ENCODE measurements around the gene DTNBP1.

Gene DTNBP1

DNA sequence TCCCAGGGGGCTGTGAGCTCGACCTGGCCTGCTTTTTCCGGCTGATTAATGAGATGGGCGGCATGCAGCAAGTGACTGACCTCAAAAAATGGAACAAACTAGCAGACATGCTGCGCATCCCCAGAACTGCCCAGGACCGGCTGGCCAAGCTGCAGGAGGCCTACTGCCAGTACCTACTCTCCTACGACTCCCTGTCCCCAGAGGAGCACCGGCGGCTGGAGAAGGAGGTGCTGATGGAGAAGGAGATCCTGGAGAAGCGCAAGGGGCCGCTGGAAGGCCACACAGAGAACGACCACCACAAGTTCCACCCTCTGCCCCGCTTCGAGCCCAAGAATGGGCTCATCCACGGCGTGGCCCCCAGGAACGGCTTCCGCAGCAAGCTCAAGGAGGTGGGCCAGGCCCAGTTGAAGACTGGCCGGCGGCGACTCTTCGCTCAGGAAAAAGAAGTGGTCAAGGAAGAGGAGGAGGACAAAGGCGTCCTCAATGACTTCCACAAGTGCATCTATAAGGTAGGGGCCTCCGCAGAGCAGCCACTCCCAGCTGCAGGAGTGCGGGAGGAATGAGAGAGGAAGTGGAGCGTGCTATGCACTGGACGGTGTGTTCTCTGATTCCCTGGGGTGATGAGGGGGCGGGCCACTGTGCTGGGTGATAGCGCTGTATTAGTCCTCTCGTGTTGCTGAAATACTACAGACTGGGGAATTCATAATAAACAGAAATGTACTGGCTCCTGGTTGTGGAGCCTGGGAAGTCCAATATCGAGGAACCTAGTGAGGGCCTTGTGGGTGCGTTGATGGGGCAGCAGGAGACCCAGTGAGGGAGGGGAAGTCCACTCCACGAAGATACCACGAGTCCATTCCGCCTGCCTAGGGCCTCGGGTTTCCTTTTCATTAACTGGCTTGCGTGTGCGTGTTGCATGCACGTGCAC lies 161.7 kb downstream of the DTNBP1 start:
- DNase-seq (ENCODE audit: low spot score) = no peak

DNA sequence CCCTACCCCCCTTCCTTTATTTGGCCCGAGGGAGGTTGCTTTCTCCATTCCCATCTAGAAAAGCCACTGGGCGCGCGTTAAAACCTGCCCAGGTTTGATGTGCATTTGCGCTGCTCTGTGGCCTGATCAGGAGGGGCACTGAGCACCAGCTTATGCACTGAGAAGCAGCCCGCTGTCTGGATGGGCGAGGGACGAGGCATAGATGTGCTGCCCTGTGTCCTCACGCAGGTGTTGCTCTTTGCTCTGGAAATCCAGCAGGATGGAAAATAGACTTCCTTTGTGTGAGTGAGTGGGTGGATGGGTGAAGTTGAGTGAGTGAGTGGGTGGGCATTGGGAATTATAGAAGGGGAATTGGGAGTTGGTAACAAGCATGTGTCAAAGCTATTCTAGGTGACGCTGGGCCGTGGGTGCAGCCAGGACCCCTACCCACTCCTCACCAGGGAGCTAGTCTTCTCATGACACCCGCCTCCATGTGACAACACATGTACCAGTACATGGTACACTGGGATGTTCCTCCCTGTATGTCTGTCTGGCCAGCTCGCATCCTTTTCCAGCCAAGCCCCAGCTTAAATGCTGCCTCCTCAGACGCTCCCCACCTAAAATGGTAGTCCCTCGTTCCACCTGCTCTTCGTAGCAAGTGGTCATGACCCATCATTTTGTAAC lies 162.6 kb downstream of the DTNBP1 start:
- DNase-seq (ENCODE audit: low spot score) = no peak

DNA sequence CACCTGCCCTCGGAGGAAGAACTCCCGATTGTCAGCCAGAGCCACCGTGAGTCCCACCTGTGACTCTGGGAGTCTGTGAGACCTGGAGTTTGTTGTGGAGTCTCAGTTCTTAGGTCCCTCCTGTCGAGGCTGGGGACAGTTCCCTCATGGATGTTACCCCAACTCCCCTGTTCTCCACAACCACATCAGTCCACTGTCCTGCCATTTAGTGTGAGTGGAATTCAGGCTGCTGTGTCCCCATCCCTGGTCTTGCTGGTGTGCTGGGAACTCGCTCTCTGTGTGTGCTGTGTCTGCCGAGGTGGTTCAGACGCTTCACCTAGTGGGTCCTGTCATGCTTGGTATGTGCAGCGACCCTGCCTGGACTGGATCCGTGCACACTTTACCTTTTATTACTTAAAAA lies 163.2 kb downstream of the DTNBP1 start:
- DNase-seq (ENCODE audit: low spot score) = no peak

DNA sequence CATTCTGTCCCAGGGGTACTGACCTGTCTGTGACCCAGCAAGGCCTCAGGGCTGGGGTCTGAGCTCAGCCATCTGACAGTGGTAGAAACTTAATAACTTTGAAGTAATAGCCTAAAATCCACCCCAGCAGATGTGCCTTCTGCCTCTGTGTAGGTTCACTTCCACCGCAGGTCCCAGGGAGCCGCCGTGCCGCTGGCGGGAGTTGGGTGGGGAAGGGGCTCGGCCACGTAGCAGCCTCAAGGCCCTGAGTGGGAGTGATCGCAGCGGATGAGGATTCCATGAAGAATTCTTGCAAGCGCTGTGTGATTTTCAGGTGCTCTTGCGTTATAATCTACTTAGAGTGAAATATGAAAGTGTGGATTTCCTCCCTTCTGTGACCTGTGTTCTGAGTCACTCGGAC lies 163.7 kb downstream of the DTNBP1 start:
- no peak for DNase-seq (ENCODE audit: low spot score)

DNA sequence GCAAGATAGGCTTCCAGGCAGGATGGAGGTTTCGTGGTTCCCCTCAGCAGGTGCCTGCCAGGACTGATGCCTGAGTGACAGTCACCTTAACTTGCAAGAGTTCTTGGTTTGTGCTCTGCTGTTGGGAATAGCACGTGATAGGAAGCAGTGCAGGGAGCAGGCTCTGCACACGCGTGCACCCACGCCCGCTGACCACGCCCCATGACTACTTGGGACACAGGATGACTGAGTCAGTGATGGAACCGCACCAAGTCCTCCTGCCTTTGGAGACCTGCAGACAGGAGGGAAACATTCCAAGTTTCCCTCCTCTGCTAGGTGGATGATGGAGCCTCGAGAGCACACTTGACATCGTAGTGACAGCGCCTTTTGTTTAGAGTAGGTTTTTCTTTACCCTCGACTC lies 164.2 kb downstream of the DTNBP1 start:
- no peak for DNase-seq (ENCODE audit: low spot score)

DNA sequence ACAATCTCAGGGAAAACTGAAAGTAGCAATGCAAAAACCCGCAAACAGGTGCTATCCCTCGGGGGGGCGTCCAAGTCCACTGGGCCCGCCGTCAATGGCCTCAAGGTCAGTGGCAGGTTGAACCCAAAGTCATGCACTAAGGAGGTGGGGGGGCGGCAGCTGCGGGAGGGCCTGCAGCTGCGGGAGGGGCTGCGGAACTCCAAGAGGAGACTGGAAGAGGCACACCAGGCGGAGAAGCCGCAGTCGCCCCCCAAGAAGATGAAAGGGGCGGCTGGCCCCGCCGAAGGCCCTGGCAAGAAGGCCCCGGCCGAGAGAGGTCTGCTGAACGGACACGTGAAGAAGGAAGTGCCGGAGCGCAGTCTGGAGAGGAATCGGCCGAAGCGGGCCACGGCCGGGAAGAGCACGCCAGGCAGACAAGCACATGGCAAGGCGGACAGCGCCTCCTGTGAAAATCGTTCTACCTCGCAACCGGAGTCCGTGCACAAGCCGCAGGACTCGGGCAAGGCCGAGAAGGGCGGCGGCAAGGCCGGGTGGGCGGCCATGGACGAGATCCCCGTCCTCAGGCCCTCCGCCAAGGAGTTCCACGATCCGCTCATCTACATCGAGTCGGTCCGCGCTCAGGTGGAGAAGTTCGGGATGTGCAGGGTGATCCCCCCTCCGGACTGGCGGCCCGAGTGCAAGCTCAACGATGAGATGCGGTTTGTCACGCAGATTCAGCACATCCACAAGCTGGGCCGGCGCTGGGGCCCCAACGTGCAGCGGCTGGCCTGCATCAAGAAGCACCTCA lies 166.3 kb downstream of the DTNBP1 start:
- no peak for DNase-seq (ENCODE audit: low spot score)

DNA sequence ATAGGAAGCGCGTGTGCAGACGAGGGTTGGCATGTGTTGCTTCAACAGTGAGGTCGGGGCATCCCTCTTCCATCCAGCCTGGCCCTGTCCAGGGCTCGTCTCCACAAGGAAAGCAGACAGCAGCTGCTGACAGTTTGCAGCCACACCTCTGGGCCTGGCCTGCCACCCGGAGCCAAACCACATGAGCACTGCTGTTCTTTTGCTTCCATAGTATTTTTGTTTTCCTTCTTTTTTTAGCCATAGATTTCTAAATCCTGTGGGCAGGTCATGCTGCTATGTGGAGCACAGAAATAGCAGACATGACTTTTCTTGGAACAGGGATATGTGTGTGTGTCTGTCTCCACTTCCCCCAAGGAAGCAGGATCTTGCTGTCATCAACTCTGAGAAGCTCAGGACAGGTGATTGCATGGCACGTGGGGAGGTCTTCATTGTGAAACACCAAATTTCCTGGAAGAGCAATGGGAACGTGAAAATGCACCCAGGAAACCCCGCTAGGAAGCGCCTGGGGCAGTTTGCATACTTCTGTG lies 167.4 kb downstream of the DTNBP1 start:
- DNase-seq (ENCODE audit: low spot score) = no peak

DNA sequence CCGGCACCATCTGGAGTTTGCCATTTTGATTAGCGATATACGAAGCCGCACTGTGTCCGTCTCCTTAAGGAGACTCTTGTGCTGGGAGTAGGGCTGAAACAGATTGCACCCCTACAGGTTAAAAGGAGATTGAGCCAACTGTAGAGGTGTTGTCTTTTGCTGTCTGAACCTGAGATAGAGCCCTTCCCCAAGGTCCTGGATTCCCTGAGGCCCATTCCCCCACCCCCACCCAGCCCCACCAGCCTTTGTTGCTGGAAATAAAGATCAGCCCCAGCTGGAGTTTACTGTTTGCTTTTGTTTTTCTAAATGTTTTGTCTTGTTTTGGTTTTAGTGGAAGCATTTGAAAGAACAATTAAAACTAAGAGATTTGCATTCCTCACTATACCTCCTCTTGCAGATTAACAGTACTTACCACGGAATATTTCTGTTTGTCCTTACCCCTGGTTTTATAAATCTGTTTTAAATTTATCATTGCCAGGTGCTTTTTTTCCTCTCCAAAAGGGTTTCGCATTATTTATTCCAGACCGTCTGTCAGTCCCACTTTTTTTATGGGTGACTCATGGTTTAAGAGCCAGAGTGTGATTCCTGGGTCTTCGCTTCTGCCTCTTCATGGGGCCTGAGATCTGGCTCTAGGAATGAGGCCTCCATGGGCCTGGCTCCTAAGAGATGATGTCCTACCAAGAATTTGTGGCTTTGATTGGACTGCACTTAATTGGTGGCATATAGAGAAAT lies 169.2 kb downstream of the DTNBP1 start:
- DNase-seq (ENCODE audit: low spot score) = no peak

DNA sequence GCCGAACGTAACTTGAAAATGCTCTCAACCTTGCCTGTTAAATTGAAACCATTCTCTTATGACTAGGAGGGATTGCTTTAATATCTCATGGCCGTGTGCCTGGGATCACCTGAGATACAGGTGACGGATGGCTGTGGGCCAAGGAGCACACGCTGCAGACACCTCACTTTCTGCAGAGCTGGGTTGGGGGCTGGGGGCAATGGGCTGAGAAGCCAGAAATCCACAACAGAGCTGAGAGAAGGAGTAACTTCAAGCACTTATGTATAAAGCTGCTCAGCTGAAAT lies 170.9 kb downstream of the DTNBP1 start:
- DNase-seq (ENCODE audit: low spot score) = no peak

DNA sequence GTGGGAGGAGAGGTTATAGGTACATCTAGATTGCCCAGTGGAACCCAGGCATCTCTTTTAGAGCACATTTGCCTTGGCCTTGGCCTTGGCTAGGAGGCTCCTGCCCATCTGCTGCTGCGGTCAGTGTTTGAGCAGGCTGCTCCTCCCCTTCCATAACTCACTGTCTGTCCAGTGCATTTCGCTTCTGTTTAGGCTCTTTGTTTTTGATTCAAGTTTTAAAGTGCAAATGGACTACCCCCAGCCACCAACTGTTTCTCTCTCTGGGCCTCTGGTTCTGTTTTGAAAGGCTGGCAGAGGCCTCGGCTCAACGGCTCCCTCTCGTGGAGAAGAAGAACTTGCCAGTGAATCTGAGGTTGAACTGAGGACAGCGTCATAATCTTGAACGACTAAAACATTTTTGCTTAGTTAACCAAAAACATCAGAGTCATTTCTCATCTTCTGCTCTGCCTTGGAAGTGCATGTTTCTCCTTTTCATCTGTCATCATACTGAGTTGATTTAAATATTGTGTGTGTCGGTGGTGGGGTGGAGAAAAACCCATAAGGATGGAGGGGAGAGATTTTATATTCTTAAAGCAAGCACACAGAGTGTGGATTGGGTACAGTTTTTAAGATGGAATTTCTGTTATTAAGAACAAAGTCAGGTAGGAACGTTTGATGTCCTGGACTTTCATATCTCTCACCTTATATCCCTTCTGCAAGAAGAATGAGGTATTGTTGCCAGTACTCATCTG lies 171.4 kb downstream of the DTNBP1 start:
- DNase-seq (ENCODE audit: low spot score) = peak; percentile 13

DNA sequence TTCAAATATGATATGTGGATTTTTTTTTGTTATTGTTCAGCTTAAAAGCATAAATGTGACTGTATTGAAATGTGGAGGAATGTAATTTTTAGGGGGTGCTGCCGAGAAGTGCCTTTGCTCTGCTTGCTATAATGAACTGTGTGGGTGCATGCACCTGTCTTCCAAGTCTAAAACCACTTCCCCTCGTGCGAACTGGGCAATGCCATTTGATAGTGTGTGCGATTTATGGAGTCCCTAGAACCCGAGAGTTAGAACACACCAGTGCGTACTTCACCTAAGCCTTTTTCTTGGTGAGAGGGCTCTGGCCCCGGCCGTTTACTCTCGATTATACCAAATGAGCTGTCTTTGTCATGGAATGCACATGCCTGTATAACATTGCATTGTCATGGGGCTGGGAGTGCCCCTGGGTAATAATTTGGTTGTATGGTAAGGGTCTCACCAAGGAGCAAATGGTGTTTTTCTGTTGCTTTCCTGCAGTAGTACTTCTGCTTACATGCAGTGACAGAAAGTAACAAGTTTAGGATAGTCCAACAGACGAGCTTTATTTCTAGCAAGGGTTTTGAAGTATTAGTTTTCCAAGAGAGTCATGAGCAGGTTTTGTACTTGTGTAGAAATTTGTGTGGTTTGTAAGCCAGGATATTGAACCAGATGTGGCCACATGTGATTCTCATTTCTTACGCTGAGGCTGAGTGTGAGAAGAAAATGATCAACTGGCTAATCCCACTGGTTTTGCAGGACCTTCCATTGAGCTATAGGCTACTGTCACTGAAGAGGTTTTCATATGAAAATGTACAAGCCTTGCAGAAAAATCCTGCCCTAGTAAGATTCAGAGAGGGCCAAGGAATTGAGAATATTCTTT lies 172.4 kb downstream of the DTNBP1 start:
- DNase-seq (ENCODE audit: low spot score) = no peak

DNA sequence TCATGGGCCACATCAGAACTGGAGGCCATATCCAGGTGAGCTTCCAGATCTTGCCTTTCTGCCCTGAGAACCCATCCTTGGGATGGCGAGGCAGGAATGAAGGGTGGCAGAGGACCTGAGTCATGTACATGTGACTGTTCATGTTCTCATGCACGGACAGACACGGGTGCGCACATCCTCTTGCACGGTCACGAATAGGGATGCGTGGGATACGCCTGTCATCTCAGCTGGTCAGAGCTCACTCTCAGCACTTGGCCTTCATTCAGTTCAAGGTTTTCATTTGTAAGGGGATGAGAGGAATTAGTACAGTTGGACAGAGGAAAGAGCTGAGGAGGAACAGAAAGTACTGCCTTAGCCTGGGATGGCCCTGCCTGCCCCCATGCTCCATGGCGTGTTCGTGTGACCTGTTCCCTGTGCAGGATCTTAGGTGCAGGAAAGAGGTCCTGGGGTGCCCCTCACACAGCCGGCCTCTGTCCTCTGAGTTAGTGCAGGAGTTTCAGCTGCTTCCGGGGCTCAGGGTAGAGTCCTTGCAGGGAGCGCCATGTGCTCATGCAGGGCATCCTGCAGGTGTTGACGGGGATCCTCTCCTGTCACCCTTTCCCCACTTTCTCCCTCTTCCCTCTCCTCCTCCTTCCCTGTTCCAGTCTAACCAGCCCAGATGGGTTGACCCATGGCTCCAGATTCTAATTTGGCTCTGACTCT lies 173.4 kb downstream of the DTNBP1 start:
- no peak for DNase-seq (ENCODE audit: low spot score)

DNA sequence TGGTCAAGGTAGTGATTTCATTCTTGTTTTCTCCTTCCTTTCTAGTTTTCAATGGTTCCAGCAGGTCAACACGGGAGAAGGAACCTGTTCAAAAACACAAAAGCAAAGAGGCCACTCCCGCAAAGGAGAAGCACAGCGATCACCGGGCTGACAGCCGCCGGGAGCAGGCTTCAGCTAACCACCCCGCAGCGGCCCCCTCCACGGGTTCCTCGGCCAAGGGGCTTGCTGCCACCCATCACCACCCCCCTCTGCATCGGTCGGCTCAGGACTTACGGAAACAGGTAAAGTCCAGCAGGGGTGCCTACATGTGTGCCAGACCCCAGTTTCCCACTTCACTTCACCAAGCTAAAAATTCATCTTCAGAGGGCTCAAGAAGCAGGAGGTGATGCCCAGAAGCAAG lies 175.6 kb downstream of the DTNBP1 start:
- no peak for DNase-seq (ENCODE audit: low spot score)

DNA sequence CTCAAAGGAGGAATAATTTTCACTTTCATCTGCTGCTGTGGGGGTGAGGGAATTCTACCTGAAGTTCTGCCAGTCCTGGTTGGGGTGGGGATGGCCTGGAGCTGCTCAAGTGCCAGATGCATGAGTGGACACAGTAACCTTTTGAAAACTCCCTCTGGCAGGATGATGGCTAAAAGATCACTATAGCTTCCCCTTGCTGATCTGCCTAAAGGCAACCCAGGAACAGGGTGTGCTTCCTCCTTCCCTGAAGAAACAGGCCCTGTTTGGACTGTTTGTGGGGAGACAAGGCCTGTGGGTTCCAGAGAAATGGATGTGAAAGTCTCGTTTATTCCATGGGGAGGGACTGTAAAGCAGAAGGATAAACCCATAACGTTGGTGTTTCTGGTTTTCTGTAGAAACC lies 176.9 kb downstream of the DTNBP1 start:
- DNase-seq (ENCODE audit: low spot score) = no peak

DNA sequence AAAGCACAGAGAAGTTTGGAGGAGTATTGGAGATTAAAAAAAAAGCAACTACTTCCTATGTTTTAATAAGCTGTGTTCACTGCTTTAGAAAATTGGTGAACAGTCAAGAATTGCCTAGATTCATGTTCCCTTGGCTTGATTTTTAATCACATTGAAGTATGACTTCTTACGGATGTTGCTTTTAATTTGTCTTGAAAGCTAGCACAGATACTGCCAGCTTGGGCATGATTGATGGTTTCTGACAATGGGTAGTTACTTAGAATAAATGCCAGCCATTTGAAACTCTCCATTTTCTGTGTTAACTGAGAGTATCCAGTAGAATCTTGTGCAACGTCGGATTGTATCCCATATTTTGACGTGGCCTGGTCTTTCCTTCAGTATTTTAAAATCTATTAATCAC lies 178.0 kb downstream of the DTNBP1 start:
- DNase-seq (ENCODE audit: low spot score) = no peak

DNA sequence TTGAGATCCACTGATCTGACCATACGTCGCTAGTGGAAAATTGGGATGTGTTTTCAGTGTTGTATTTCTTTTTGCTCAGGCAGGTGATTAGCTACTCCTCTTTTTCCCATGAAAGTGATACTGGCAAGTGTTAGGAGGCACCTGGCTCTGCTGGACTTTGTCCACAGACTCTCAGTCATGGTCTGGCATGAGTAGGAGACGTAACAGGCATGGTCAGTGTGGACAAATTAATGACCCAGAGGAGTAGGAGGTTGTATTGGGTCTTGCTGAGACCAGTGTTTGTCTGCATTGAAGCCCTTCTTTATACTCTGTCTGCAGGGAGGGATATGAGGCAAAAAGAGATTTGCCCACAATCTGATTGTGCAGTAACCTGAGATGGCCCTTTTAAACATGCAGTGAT lies 178.7 kb downstream of the DTNBP1 start:
- no peak for DNase-seq (ENCODE audit: low spot score)

DNA sequence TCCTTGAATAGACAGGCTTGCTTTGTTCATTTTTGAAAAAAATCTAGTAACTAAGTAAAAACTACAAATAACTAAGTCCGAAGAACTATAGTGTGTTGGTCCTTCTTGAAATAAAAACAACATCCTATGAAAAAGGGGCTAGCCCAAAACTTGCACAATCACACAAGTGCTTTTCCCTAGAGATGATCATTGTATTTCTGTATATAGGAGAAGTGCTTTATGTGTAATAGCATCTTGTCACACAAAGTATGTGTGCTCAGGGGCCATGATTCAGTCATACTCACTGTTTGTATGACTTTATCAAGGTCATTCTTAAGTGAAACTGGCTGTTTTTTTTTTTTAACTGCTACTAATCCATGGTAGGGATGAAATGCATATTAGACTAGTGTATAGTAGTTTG lies 179.8 kb downstream of the DTNBP1 start:
- no peak for DNase-seq (ENCODE audit: low spot score)

DNA sequence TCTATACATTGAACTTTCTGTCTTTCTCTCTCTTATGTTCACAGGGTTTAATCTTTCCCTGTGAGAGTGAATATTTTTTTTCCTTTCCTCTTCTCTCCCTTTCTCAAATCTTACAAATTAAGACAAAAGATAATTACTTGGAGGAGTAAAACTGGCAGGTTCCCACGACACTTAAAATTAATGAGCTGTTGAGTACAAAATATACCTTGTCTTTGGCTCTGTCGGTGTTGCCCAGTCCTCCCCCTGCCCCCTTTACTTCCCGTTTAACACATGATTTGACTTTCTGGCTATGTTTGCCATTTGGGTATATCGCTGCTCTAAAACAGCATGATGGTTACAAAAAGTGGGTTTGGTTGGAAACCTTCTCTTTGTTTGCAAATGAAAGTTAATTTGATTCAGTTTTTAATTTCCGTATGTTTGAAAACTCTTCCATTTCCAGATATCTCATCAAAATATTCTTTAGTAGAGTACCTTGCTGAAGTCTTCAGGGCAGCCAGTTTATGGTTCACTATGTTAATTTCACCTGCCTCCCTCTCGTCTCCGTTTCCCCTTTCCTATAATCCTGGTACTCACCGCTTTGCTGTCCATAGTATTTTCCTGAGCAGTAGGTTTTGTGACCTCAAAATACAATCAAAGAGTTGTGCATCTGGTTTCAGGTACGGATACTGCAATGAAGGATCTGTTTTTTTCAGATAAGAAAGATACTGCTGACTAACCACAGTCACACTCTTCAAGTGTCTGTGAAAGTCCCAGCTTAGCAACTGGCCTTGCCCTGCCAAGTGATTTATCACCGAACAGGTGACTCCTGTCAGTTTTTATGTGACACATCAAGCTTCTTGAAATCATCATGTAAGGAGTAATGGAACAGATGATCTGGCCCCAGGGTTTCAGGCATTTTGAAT lies 181.2 kb downstream of the DTNBP1 start:
- no peak for DNase-seq (ENCODE audit: low spot score)

DNA sequence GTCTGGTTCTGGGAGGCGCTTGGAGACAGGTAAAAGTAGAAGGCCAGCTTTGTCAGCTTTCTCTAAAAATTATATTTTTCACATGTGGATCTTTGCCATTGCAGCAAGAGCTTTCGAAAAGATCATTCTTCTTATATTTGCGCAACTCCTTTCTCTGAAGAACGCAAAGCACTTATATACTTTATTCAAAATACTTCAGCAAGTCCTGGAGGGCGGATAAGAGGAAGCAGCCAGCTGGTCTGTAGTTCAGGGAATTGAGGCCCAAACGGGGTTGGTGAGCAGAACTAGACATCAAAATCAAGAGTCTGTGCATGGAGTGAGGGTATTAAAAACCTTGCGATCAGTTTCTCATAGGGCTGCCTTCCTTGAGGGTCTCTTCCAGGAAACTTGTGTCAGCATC lies 182.3 kb downstream of the DTNBP1 start:
- DNase-seq (ENCODE audit: low spot score) = no peak
